Endodermal cell (in vitro differentiated cells): ENCODE measurements around the gene KDM5A. TPM values are rescaled to one million over a fixed set of nuclear protein-coding genes. Genes with fewer than 3 reads are reported as not detected.

ENCODE experiments used
- DNase-seq: peaks from one replicate; pipeline ENCODE4 v3.0.0-alpha.2; 2017
- H3K27ac ChIP-seq: 2 replicates; pipeline ENCODE4 v1.5.1; 2013; ENCODE audit warnings: mild to moderate bottlenecking, low read depth, low read length, moderate library complexity
- H3K27me3 ChIP-seq: 2 replicates; pipeline ENCODE4 v1.6.1; 2013; ENCODE audit warnings: mild to moderate bottlenecking, low read length, moderate library complexity; ENCODE audit not compliant: insufficient read depth, control insufficient read depth, poor library complexity, severe bottlenecking
- H3K36me3 ChIP-seq: 2 replicates; pipeline ENCODE4 v1.7.0; 2013; ENCODE audit warnings: mild to moderate bottlenecking, low read length, moderate library complexity; ENCODE audit not compliant: control insufficient read depth, insufficient read depth
- H3K4me1 ChIP-seq: one replicate; pipeline ENCODE4 v1.7.0; 2013; ENCODE audit warnings: low read length; ENCODE audit not compliant: control insufficient read depth, insufficient read depth
- H3K4me3 ChIP-seq: 2 replicates; pipeline ENCODE4 v1.5.1; 2013; ENCODE audit warnings: mild to moderate bottlenecking, low read length, moderate library complexity
- H3K9ac ChIP-seq: 2 replicates; pipeline ENCODE4 v1.6.1; 2013; ENCODE audit warnings: mild to moderate bottlenecking, low read length, moderate library complexity; ENCODE audit not compliant: poor library complexity, severe bottlenecking; ENCODE audit errors: extremely low read depth
- H3K9me3 ChIP-seq: 2 replicates; pipeline ENCODE4 v1.6.1; 2013; ENCODE audit warnings: mild to moderate bottlenecking, low read length, moderate library complexity; ENCODE audit not compliant: control insufficient read depth
- H3K27ac Mint-ChIP-seq: 2 replicates; pipeline ENCODE4 v1.8.0; 2020; ENCODE audit warnings: mixed read lengths
- H3K27me3 Mint-ChIP-seq: 2 replicates; pipeline ENCODE4 v1.8.0; 2021; ENCODE audit warnings: mild to moderate bottlenecking, mixed read lengths; ENCODE audit not compliant: insufficient read depth
- H3K36me3 Mint-ChIP-seq: 2 replicates; pipeline ENCODE4 v1.8.0; 2020; ENCODE audit warnings: low read depth, mixed read lengths
- H3K4me1 Mint-ChIP-seq: 2 replicates; pipeline ENCODE4 v1.8.0; 2020; ENCODE audit warnings: mixed read lengths
- H3K4me3 Mint-ChIP-seq: 2 replicates; pipeline ENCODE4 v1.8.0; 2020; ENCODE audit warnings: mild to moderate bottlenecking, moderate library complexity, mixed read lengths
- H3K9me3 Mint-ChIP-seq: 2 replicates; pipeline ENCODE4 v1.8.0; 2020; ENCODE audit warnings: mild to moderate bottlenecking, mixed read lengths
- WGBS, 2 experiments: methylation state at CpG; one replicate each; pipeline versions ENCODE4 v1.1.5 to v1.1.7; 2013; ENCODE audit warnings: missing lambda C conversion rate in 2 of 2, mixed read lengths in 1 of 2; ENCODE audit not compliant: insufficient coverage in 1 of 2, insufficient read length in 1 of 2; 5-methylcytosine and 5-hydroxymethylcytosine counted together
- total RNA-seq, 2 donors: library from RNA; stranded (reverse); fragmentation: NEBNext Ultra II Directional in 1 of 2; extraction: Animal tissue kit (Norgen Biotek cat#: 25700) in 1 of 2; gene quantifications; 2 replicates in 1 of 2; 3 replicates in 1 of 2; pipeline ENCODE4 v1.2.1, GENCODE V29; 2021
- TF ChIP-seq, protein P1 (sequence below): fragments of 200-600 bp; sonication (generic); conservative IDR thresholded peaks from 2 replicates; pipeline ENCODE4 v1.5.0; 2021; ENCODE audit warnings: antibody characterized with exemption, mild to moderate bottlenecking

Gene KDM5A
- total RNA-seq, 2 donors from 2014 or later = 59.9 to 157 TPM

DNA sequence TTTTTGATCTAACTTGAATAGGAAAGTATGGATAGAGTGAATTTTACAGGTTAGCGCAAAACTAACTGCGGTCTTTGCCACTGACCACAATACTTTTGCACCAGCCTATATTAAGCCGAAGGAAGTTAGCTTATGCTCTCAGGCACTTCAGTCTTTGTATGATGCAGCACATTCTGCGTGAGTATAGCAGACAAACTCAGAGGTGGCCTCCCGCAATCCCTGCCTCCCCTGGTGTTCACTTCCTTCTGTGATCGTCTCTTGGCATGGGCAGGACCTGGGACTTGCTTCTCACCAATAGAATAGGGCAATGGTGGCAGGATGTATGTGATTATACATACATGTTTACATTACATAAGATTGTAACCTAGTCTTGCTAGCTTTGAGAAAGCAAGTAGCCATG, 116.2 kb downstream of the KDM5A start:
- Histone ChIP-seq H3K9me3 (no peaks in the 10 kb centered on the region), H3K27me3 (no peaks in the 10 kb centered on the region), H3K9ac (no peak overlapping the region), H3K36me3 (no peaks in the 10 kb centered on the region), H3K4me1 (no peaks in the 10 kb centered on the region), H3K27ac (no peak overlapping the region), H3K4me3 (no peak overlapping the region)
- Mint-ChIP-seq H3K9me3 (no peaks in the 10 kb centered on the region), H3K36me3 (peaks cover 2% of the 10 kb centered on the region), H3K4me3 (no peak overlapping the region), H3K4me1 (peaks cover 5% of the 10 kb centered on the region), H3K27ac (no peak overlapping the region), H3K27me3 (no peaks in the 10 kb centered on the region)
- DNase-seq = no peak
- TF ChIP-seq, protein P1, sequence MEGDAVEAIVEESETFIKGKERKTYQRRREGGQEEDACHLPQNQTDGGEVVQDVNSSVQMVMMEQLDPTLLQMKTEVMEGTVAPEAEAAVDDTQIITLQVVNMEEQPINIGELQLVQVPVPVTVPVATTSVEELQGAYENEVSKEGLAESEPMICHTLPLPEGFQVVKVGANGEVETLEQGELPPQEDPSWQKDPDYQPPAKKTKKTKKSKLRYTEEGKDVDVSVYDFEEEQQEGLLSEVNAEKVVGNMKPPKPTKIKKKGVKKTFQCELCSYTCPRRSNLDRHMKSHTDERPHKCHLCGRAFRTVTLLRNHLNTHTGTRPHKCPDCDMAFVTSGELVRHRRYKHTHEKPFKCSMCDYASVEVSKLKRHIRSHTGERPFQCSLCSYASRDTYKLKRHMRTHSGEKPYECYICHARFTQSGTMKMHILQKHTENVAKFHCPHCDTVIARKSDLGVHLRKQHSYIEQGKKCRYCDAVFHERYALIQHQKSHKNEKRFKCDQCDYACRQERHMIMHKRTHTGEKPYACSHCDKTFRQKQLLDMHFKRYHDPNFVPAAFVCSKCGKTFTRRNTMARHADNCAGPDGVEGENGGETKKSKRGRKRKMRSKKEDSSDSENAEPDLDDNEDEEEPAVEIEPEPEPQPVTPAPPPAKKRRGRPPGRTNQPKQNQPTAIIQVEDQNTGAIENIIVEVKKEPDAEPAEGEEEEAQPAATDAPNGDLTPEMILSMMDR = no peak
- 97 to 98% methylated on average over 4 to 6 of the region's 6 CpGs for WGBS, 2 experiments

DNA sequence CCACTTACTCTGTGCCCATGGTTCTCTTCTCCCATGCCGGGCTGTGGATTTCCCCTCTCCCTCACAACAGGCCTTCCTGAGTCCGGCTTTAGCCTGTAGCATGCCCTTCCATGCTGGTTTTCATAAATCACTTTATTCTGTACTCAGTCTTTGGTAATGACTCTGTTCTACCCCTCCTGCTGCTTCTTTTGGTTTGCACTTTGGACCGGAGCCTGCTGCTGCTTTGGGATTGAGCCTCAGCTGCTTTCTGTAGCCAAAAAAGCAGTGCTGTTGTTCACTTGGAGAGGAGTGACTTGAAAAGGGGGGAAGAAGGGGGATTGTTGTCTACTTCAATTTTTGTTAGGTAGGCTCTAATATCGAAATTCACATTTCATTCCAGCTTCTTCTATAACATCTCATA, 118.0 kb downstream of the KDM5A start:
- H3K9me3 ChIP-seq = no peaks in the 10 kb centered on the region
- WGBS, 2 experiments = 92 to 95% methylated on average over 3 to 4 of the region's 4 CpGs
- Mint-ChIP-seq H3K4me3 (no peak overlapping the region), H3K36me3 (peaks cover 2% of the 10 kb centered on the region), H3K27ac (no peak overlapping the region), H3K4me1 (peaks cover 22% of the 10 kb centered on the region), H3K27me3 (peaks cover 2% of the 10 kb centered on the region), H3K9me3 (no peaks in the 10 kb centered on the region)
- H3K27ac ChIP-seq = no peak overlapping the region
- no peak overlapping the region for H3K9ac ChIP-seq
- H3K27me3 ChIP-seq = no peaks in the 10 kb centered on the region
- TF ChIP-seq, protein P1 = no peak
- no peaks in the 10 kb centered on the region for H3K36me3 ChIP-seq
- H3K4me3 ChIP-seq = no peak overlapping the region
- DNase-seq = no peak
- no peaks in the 10 kb centered on the region for H3K4me1 ChIP-seq

DNA sequence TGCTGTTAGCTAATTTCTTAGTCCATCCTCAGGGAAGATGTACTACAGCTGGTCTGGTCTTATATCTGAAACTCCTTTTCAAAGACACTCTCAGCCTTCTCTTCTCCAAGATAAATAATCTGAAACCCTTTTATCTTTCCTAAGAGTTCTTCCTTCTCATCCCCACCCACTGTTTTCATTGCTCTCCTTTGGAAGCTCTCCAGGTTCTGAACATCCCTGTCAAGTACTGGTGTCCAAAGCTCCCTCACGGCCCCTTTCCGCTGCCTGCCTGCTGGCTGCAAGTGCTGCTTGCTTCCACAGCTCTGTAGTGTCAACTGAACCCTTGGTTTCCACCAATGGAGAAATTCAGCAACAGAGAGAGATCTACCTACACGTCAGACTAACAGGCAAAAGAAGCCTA, 119.9 kb downstream of the KDM5A start:
- DNase-seq = no peak
- 0 to 61% methylated on average over 1 to 3 of the region's 3 CpGs for WGBS, 2 experiments
- Histone ChIP-seq H3K27me3 (no peaks in the 10 kb centered on the region), H3K36me3 (no peaks in the 10 kb centered on the region), H3K27ac (no peak overlapping the region), H3K4me3 (no peak overlapping the region), H3K4me1 (no peaks in the 10 kb centered on the region), H3K9me3 (no peaks in the 10 kb centered on the region), H3K9ac (no peak overlapping the region)
- H3K27ac Mint-ChIP-seq = no peak overlapping the region
- peaks cover 2% of the 10 kb centered on the region for H3K36me3 Mint-ChIP-seq
- no peaks in the 10 kb centered on the region for H3K9me3 Mint-ChIP-seq
- no peak overlapping the region for H3K4me3 Mint-ChIP-seq
- TF ChIP-seq, protein P1 = no peak
- peaks cover 29% of the 10 kb centered on the region for H3K4me1 Mint-ChIP-seq
- peaks cover 16% of the 10 kb centered on the region for H3K27me3 Mint-ChIP-seq
